ENCODE results near the gene PEPD.

The PEPD gene

DNA sequence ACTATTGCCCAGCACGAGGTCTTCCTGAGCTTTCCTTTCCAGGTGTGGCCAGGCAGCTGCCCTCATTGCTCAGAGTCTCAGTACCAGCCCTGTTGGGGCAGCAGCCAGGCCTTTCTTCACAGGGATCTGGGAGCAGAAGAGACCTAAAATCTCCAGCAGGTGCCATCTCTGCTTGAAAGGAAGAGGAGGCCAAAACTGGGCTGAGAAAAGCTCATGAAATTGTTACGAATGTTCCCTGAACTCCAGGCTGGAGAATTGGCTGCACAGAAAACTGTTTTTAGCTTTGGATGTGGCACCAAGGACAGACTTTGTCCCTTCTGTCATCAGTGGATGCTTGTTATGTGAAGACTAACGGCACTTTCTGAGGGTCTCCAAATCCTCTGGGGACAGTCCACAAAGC is 8.7 kb upstream of the PEPD start:
- H3K9me3 Mint-ChIP-seq = no peaks in the 10 kb centered on the region
- H3K27ac Mint-ChIP-seq = no peak overlapping the region
- peaks cover 40 to 74% of the 10 kb centered on the region in 2 donors for H3K27me3 Mint-ChIP-seq
- no peak for DNase-seq
- ATAC-seq (replicated peaks) = no peak
- H3K4me1 Mint-ChIP-seq (ENCODE audit: low read depth in 2 of 2) = no peaks in the 10 kb centered on the region
- H3K36me3 Mint-ChIP-seq (ENCODE audit: insufficient read depth) = peaks cover 4% of the 10 kb centered on the region
- H3K4me3 Mint-ChIP-seq = no peak overlapping the region

DNA sequence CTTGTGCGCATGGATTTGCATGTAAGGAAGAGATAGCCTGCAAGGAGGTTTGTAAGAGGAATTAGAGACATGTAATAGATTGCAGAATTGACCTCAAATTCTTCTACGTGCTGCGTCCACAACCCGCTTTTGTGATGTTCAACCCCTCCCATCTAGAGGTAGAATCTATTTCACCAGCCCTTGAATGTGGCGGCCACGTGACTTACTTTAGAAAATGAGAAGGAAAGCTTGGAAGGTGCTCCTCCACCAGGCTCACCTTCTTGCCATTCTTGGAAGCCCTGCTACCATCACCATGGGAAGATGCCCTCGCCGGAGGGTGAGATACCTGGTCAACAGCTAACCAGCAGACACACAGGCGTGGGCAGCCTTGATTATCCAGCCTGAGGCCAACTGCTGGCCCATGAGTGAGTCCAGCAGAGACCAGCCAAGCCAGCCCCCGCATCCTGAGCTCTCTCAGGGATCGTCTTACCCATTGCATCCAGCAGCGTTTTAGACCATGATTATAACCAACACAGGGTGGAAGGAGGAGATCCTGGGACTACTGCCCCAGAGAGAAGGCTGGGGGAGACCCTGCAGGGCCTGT is 7.6 kb upstream of the PEPD start:
- no peak overlapping the region for H3K4me3 Mint-ChIP-seq
- H3K27ac Mint-ChIP-seq = no peak overlapping the region
- H3K36me3 Mint-ChIP-seq (ENCODE audit: insufficient read depth) = peaks cover 4% of the 10 kb centered on the region
- no peaks in the 10 kb centered on the region for H3K9me3 Mint-ChIP-seq
- H3K4me1 Mint-ChIP-seq (ENCODE audit: low read depth in 2 of 2) = no peaks in the 10 kb centered on the region
- ATAC-seq (replicated peaks) (no peak), DNase-seq (no peak)
- peaks cover 36 to 73% of the 10 kb centered on the region in 2 donors for H3K27me3 Mint-ChIP-seq

DNA sequence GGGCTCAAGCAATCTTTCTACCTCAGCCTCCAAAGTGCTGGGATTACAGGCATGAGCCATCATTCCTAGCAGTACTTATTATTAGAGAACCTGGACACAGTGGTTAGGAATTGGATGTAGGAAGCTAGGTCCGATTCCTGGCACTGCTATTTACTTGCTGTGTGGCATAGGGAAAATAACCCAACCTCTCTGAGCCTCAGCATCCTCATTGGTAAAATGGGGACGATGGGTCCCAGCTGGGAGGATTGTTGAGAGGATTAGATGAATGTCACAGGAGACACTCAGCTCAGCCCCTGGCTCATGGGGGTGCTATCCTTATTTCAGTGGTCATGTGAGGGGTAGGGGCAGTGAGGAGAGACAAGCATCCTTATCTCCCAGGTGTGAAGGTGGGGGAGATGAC is 6.8 kb upstream of the PEPD start:
- no peak for DNase-seq
- Mint-ChIP-seq H3K4me3 (no peak overlapping the region), H3K4me1 (ENCODE audit: low read depth in 2 of 2) (no peaks in the 10 kb centered on the region), H3K36me3 (ENCODE audit: insufficient read depth) (peaks cover 4% of the 10 kb centered on the region), H3K27ac (no peak overlapping the region), H3K9me3 (no peaks in the 10 kb centered on the region), H3K27me3 (peaks cover 36 to 67% of the 10 kb centered on the region in 2 donors)
- ATAC-seq (replicated peaks) = no peak

DNA sequence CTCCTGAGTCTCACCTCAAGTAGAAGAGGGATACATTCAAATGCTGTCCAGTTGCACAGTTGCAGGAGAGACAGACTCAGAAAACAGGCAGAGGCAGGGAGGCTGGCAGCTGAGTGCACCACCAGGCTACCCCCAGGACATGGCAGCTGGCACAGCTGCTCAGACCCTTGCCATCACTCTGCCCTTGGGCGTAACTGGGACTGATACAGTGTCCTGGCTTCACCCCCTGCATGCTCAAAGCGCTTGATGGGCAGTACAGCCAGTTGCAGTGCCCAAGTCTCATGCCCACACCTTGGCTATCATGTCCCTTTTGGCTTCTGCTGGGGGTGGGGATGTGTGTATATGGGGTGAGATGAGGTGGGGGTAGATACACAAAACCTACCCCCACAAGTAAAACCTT is 5.5 kb upstream of the PEPD start:
- no peak overlapping the region for H3K27ac Mint-ChIP-seq
- peaks cover 4% of the 10 kb centered on the region for H3K36me3 Mint-ChIP-seq (ENCODE audit: insufficient read depth)
- no peak overlapping the region for H3K4me3 Mint-ChIP-seq
- no peaks in the 10 kb centered on the region for H3K9me3 Mint-ChIP-seq
- H3K4me1 Mint-ChIP-seq (ENCODE audit: low read depth in 2 of 2) = peaks cover 6 to 7% of the 10 kb centered on the region in 2 donors
- DNase-seq = no peak
- ATAC-seq (replicated peaks) = no peak
- peaks cover 28 to 61% of the 10 kb centered on the region in 2 donors for H3K27me3 Mint-ChIP-seq

DNA sequence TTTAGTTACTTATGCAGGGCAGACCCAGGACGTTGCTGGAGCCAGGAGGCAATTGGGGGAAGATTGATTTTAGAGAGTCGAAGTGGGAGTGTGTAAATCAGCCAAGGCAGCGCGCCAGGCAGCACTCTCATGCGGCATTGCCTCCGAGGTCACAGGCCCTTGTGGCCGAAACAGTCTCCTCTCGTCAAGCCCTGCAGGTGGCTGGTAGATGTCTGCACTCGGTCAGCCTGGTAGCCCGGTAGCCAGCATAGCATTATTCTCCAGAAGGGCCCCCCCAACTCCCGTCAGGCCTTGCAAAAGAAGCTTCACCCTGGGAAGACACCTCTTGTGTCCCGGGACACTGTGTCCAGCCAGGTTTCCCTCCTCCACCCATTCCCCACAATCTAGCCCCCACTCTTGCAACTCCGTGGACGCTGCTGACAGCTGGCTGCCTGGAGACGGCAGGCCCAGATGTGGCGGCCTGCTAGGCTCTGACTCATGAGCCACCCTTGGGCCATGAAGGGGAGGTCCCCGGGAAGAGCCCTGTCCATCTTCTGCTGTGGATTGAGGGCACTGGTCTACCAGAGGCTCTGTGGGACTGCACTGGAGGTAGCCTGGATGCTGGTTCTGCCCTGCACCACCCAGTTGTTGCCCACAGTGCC is 2.6 kb upstream of the PEPD start:
- DNase-seq (no peak), ATAC-seq (replicated peaks) (no peak)
- Mint-ChIP-seq H3K36me3 (ENCODE audit: insufficient read depth) (no peaks in the 10 kb centered on the region), H3K4me1 (ENCODE audit: low read depth in 2 of 2) (peaks cover 19 to 23% of the 10 kb centered on the region in 2 donors), H3K9me3 (no peaks in the 10 kb centered on the region), H3K4me3 (no peak overlapping the region), H3K27me3 (peaks cover 12 to 37% of the 10 kb centered on the region in 2 donors), H3K27ac (no peak overlapping the region)

DNA sequence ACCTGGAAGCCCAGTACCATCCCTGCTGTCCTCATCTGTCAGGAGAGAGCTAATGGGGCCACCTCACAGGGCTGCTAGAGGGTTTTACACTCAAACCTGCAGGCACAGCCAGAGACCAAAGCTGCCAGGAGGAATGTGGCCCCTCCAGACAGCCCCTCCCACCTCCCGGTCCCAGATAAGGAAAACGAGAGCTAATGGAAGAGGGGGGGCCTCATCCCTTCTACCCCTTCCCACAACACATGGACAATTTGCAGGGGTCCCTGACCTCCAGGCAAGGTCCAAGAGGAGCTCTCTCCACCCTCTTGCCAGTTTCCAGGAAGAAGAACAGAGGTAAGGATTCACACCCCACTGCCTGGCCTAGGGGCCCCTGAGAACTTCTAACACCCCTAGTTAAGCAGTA is 1.6 kb upstream of the PEPD start:
- no peak for DNase-seq
- Mint-ChIP-seq H3K36me3 (ENCODE audit: insufficient read depth) (no peaks in the 10 kb centered on the region), H3K9me3 (no peaks in the 10 kb centered on the region), H3K27me3 (peaks cover 2 to 27% of the 10 kb centered on the region in 2 donors), H3K4me3 (peak overlapping the region in 1 of 2 donors; percentile 94), H3K4me1 (ENCODE audit: low read depth in 2 of 2) (peaks cover 23 to 25% of the 10 kb centered on the region in 2 donors), H3K27ac (no peak overlapping the region)
- ATAC-seq (replicated peaks) = no peak

DNA sequence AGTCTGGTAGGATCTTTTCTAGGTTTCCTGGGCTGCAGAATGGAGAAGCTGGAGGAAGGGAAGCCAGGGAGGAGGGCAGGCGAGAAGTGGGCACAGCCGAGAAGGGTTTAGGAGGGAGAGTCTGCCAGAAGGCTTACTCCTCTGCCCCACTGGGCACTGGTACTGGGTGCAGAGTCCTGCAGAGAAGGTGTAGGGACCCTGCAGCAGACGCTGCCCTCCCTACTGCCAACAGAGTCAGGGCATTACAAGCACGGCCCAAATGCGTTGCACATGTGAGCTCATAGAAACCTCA is 726 bp upstream of the PEPD start:
- DNase-seq (no peak), ATAC-seq (replicated peaks) (no peak)
- Mint-ChIP-seq H3K9me3 (no peaks in the 10 kb centered on the region), H3K4me1 (ENCODE audit: low read depth in 2 of 2) (peaks cover 23 to 25% of the 10 kb centered on the region in 2 donors), H3K27me3 (peaks cover 0 to 19% of the 10 kb centered on the region in 2 donors), H3K4me3 (peak overlapping the region; percentile 87 to 94), H3K27ac (peak overlapping the region; percentile 65 to 70), H3K36me3 (ENCODE audit: insufficient read depth) (no peaks in the 10 kb centered on the region)

DNA sequence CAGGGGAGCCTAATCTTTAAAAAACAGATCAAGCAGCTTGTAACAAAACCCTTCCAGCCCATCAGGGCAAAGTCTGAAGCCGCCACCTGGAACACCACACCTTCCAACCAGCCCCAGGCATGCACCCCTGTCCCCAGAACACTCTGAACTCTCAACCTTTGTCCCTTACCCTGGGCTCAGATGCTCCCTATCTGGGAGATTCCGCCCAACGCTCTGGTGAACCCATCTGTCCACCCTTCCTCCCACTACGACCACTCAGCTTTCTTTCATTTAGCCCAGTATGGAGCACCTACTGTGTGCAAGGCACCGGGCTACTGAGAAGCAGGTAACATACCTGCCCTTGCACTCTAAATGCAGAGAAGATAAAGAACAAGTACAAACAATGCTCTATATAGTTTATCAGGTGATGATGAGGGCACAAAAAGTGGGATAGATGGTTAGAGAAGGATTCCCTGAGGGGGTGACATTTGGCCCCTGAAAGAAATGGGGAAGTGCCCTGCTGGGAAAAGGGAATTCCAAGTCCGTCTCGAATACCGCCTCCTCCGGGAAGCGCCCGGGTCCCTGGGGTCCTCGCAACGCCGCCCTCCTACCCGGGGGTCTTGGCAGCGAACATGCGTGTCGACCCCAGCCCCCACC is 629 bp downstream of the PEPD start:
- Mint-ChIP-seq H3K27ac (peak overlapping the region; percentile 65 to 70), H3K4me1 (ENCODE audit: low read depth in 2 of 2) (peaks cover 31 to 35% of the 10 kb centered on the region in 2 donors), H3K4me3 (peak overlapping the region; percentile 87 to 94), H3K27me3 (peaks cover 0 to 10% of the 10 kb centered on the region in 2 donors), H3K36me3 (ENCODE audit: insufficient read depth) (no peaks in the 10 kb centered on the region), H3K9me3 (no peaks in the 10 kb centered on the region)
- DNase-seq (no peak), ATAC-seq (replicated peaks) (no peak)

DNA sequence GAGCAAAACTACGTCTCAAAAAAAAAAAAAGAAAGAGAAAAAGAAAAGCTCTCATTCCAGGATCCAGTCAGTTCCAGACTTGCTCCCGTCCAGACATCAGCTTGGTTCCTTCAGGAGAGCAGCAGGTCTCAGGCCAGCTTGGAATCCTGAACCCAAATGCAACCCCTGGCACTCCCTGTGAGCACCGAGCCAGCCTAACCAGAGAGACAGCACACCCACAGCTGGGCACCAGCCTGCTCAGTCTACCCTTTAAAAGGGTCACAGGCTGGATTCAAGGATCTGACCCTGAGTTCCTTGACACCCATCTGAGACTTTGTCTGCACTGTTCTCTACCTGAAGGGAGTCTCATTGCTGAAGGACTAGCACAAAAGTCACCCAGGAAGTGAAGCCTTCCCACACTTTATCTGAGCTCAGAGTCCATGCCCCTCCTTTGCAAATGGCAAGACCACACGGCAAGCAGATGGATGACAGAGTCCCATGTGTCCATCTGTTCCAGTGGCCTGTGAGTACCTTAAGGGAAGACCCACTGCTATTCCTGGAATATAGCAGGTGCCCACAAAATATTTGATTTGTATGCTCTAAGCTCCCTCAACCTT is 1.4 kb downstream of the PEPD start:
- Mint-ChIP-seq H3K9me3 (no peaks in the 10 kb centered on the region), H3K4me3 (peak overlapping the region; percentile 87 to 94), H3K27ac (peak overlapping the region; percentile 65 to 70), H3K36me3 (ENCODE audit: insufficient read depth) (no peaks in the 10 kb centered on the region), H3K27me3 (peaks cover 0 to 8% of the 10 kb centered on the region in 2 donors), H3K4me1 (ENCODE audit: low read depth in 2 of 2) (peaks cover 36 to 42% of the 10 kb centered on the region in 2 donors)
- DNase-seq = no peak
- no peak for ATAC-seq (replicated peaks)

DNA sequence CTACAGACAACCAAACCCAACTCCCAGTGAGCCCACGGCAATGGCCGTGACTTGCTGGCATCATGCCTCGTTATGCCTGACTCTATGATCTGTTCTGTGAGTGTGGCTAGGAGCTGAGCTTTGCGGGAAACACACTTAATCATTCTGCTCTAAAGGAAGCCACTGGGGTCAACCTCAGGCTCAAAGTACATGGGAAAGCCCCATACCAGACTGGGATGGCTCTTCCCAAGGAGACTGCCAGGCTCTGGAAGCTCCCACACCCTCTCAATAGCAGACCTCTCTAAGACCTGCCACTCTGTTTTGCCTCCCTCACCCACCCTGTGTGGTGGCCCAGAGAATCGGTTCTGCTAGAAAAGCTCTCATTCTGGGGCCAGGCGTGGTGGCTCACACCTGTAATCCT is 2.2 kb downstream of the PEPD start:
- ATAC-seq (replicated peaks) (no peak), DNase-seq (no peak)
- Mint-ChIP-seq H3K27ac (peak overlapping the region in 1 of 2 donors; percentile 29), H3K4me3 (no peak overlapping the region), H3K4me1 (ENCODE audit: low read depth in 2 of 2) (peaks cover 43 to 49% of the 10 kb centered on the region in 2 donors), H3K36me3 (ENCODE audit: insufficient read depth) (no peaks in the 10 kb centered on the region), H3K9me3 (no peaks in the 10 kb centered on the region), H3K27me3 (peaks cover 0 to under 1% of the 10 kb centered on the region in 2 donors)

DNA sequence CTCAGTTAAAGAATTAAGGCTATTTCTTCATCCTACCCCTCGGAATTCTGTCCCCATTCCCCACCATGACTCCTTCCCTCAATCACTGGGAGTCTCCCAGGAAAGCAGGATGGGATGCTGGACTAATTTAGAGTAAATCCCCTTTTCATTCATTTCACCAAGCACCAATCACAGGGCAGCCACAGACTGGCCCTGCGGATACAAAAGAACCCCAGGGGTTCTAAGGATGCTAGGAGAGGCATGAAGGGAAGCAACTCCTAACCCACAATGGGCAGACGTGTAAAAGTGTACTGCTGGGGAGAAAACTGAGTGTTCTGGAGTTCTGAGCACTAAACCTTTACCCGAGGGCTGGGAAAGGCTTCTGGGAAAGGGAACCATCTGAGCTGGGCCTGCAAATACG is 3.0 kb downstream of the PEPD start:
- peaks cover 49 to 58% of the 10 kb centered on the region in 2 donors for H3K4me1 Mint-ChIP-seq (ENCODE audit: low read depth in 2 of 2)
- H3K27ac Mint-ChIP-seq = no peak overlapping the region
- ATAC-seq (replicated peaks) (no peak), DNase-seq (no peak)
- no peak overlapping the region for H3K4me3 Mint-ChIP-seq
- no peaks in the 10 kb centered on the region for H3K36me3 Mint-ChIP-seq (ENCODE audit: insufficient read depth)
- no peaks in the 10 kb centered on the region for H3K9me3 Mint-ChIP-seq
- H3K27me3 Mint-ChIP-seq = no peaks in the 10 kb centered on the region

DNA sequence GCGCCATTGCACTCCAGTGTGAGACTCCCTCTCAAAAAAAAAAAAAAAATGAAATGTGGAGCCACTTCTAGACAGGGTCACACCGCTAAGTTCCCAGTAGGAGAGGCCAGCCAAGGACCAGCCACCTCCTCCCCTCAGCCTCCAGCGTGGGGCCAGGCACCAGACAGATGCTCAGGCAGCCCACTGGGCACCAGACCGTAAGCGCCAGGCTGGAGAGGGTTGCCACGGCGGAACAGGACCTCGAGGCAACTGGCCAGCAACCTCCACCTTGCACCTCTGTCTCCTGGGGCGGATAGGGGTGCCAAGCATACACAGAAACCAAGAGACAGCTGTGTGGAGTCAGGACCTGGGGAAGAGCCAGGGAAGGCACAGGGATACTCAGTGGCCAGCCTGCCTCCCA is 3.7 kb downstream of the PEPD start:
- peaks cover 3% of the 10 kb centered on the region for H3K36me3 Mint-ChIP-seq (ENCODE audit: insufficient read depth)
- H3K4me1 Mint-ChIP-seq (ENCODE audit: low read depth in 2 of 2) = peaks cover 54 to 64% of the 10 kb centered on the region in 2 donors
- no peaks in the 10 kb centered on the region for H3K27me3 Mint-ChIP-seq
- ATAC-seq (replicated peaks) (no peak), DNase-seq (no peak)
- no peak overlapping the region for H3K4me3 Mint-ChIP-seq
- H3K9me3 Mint-ChIP-seq = no peaks in the 10 kb centered on the region
- H3K27ac Mint-ChIP-seq = no peak overlapping the region

DNA sequence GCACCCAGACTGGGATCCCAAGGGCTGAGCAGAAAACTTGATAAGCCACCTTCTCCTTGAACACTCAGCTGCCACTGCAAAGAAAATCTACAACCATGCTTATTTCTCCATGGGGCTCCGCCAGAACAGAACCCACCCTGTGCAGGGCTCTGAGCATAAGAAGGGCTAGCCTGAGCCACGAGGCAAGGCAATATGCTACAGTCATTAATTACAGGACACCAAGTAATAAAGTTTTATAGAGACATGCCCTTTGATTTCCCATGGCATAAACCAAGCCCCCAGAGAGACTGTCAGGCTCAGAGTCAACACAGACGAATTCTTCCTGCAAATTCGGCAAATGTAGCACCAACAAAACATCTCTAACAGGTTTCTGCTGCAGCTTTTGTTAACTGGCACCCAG is 5.7 kb downstream of the PEPD start:
- Mint-ChIP-seq H3K27ac (peak overlapping the region; percentile 64 to 82), H3K4me1 (ENCODE audit: low read depth in 2 of 2) (peaks cover 41 to 57% of the 10 kb centered on the region in 2 donors), H3K27me3 (no peaks in the 10 kb centered on the region), H3K4me3 (no peak overlapping the region), H3K36me3 (ENCODE audit: insufficient read depth) (peaks cover 3% of the 10 kb centered on the region), H3K9me3 (no peaks in the 10 kb centered on the region)
- DNase-seq (no peak), ATAC-seq (replicated peaks) (no peak)
